ENCODE results near the gene CALML4.
A peak's percentile ranks its signal among the peaks of the same experiment; 100 is the strongest.
"Not testable (repeated sequence)": the region's sequence is repeated elsewhere in the genome, so short reads cannot be mapped to it uniquely, and the experiment has no call there.

The CALML4 gene

DNA sequence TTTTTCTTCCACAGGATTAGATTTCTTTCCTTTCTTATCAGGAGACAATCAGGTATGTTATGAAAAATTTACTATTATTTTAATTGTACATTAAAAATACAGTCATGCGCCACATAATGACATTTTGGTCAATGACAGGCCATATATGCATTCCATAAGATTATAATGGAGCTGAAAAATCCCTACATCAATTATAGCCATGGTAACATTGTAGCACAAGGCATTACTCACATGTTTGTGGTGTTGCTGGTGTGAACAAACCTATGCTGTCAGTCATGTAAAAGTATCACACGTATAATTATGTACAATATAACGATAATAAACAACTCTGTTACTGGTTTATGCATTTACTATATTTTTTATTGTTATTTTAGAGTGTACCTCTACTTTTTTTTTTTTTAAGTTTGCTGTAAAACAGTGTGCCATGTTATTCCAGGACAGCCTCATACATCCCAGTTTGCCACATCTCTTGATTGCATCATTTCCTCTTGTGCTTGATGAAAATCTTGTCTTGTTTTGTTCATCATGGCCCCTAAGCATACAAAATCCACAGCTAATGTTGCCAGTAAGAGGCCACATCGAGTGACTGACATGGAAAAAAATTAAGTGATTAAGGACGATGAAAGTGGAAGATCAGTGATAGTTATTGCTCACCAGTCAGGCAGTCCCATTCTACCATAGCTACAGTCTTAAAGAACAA, 21.4 kb downstream of the CALML4 start:
- no peak overlapping the region for H3K27ac Mint-ChIP-seq
- H3K4me1 Mint-ChIP-seq: no peaks in the 10 kb centered on the region
- no peak for ATAC-seq (ENCODE audit: low read depth)
- H3K9me3 Mint-ChIP-seq: no peaks in the 10 kb centered on the region
- DNase-seq (ENCODE audit: low spot score in 2 of 2): no peak
- no peak overlapping the region for H3K4me3 Mint-ChIP-seq
- H3K36me3 Mint-ChIP-seq: peaks cover 39% of the 10 kb centered on the region
- no peaks in the 10 kb centered on the region for H3K27me3 Mint-ChIP-seq

GRCh38 chr15:68177742-68178141, 27.4 kb downstream of the CALML4 start:
- Mint-ChIP-seq H3K9me3 (no peaks in the 10 kb centered on the region), H3K4me3 (no peak overlapping the region), H3K4me1 (no peaks in the 10 kb centered on the region), H3K36me3 (peaks cover 32% of the 10 kb centered on the region), H3K27me3 (no peaks in the 10 kb centered on the region), H3K27ac (no peak overlapping the region)
- DNase-seq (ENCODE audit: low spot score in 2 of 2) (no peak), ATAC-seq (ENCODE audit: low read depth) (no peak)

DNA sequence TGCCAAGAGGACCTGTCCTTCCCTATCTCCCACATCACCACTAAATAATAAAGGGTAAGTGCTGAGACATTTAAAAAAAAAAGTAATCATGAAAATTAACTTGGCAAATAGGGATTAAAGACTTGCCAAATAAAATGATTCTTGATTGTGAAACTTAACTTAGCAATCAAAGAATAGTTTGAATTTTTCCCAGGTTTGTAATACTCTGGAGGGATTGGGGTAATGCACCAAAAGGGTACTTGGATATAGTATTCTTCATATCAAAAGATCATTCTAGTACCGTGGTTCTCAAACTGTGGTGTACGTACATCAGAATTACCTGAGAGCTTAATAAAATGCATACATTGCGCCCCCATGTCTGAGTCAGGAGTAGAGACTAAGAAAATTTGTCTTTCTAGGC, 28.5 kb downstream of the CALML4 start:
- Mint-ChIP-seq H3K4me1 (no peaks in the 10 kb centered on the region), H3K27me3 (no peaks in the 10 kb centered on the region), H3K36me3 (peaks cover 34% of the 10 kb centered on the region), H3K27ac (no peak overlapping the region), H3K4me3 (no peak overlapping the region), H3K9me3 (no peaks in the 10 kb centered on the region)
- ATAC-seq (ENCODE audit: low read depth) (no peak), DNase-seq (ENCODE audit: low spot score in 2 of 2) (no peak)

GRCh38 chr15:68175526-68175925, 29.6 kb downstream of the CALML4 start:
- DNase-seq (ENCODE audit: low spot score in 2 of 2) (no peak), ATAC-seq (ENCODE audit: low read depth) (no peak)
- Mint-ChIP-seq H3K27me3 (no peaks in the 10 kb centered on the region), H3K4me1 (no peaks in the 10 kb centered on the region), H3K27ac (no peak overlapping the region), H3K36me3 (peaks cover 31% of the 10 kb centered on the region), H3K4me3 (no peak overlapping the region), H3K9me3 (no peaks in the 10 kb centered on the region)

DNA sequence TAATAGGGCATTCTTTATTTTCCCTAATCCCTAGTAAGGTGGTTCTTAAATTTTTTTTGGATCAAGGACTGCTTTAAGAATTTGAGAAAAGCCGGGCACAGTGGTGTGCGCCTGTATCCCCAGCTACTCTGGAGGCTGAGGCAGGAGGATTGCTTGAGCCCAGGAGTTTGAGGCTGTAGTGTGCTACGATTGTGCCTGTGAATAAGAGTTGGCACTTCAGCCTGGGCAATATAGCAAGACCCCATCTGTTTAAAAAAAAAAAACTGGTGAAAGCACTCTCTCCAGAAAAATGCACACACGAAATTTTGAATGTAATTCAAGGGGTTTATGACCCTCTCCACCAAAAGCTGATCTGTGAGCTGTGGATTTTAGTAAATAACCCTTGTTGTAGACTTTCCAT, 32.0 kb downstream of the CALML4 start:
- no peaks in the 10 kb centered on the region for H3K27me3 Mint-ChIP-seq
- no peak overlapping the region for H3K4me3 Mint-ChIP-seq
- H3K36me3 Mint-ChIP-seq: peaks cover 34% of the 10 kb centered on the region
- H3K27ac Mint-ChIP-seq: no peak overlapping the region
- no peak for ATAC-seq (ENCODE audit: low read depth)
- H3K9me3 Mint-ChIP-seq: no peaks in the 10 kb centered on the region
- no peaks in the 10 kb centered on the region for H3K4me1 Mint-ChIP-seq
- no peak for DNase-seq (ENCODE audit: low spot score in 2 of 2)

GRCh38 chr15:68172037-68172436, 33.1 kb downstream of the CALML4 start:
- H3K27ac Mint-ChIP-seq; H3K9me3 Mint-ChIP-seq; ATAC-seq (ENCODE audit: low read depth); H3K4me1 Mint-ChIP-seq; DNase-seq (ENCODE audit: low spot score in 2 of 2); H3K27me3 Mint-ChIP-seq; H3K4me3 Mint-ChIP-seq: not testable (repeated sequence)
- peaks cover 27% of the 10 kb centered on the region for H3K36me3 Mint-ChIP-seq

DNA sequence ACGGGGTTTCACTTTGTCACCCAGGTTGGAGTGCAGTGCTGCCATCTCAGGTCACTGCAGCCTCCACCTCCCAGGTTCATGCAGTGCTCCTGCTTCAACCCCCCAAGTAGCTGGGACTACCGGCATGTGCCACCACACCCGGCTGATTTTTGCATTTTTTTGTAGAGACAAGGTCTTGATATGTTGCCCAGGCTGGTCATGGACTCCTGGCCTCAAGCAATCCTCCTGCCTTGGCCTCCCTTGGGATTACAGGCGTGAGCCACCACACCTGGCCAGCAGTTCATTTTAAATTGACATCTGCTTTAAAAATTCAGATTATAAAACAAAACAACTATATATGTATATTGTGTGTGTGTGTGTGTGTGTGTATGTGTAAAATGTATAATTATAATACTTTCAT, 38.3 kb downstream of the CALML4 start:
- Mint-ChIP-seq H3K27me3 (no peaks in the 10 kb centered on the region), H3K4me3 (no peak overlapping the region), H3K9me3 (peaks cover 1% of the 10 kb centered on the region), H3K27ac (no peak overlapping the region), H3K36me3 (peaks cover 24% of the 10 kb centered on the region), H3K4me1 (no peaks in the 10 kb centered on the region)
- no peak for ATAC-seq (ENCODE audit: low read depth)
- no peak for DNase-seq (ENCODE audit: low spot score in 2 of 2)

- Mint-ChIP-seq H3K27me3 (no peaks in the 10 kb centered on the region), H3K4me3 (no peak overlapping the region), H3K9me3 (peaks cover 1% of the 10 kb centered on the region), H3K4me1 (no peaks in the 10 kb centered on the region), H3K36me3 (peaks cover 30% of the 10 kb centered on the region), H3K27ac (peak overlapping the region; percentile 76)
- no peak for DNase-seq (ENCODE audit: low spot score in 2 of 2)
- no peak for ATAC-seq (ENCODE audit: low read depth)
Observed at GRCh38 chr15:68163191-68163590, 41.9 kb downstream of the CALML4 start.

DNA sequence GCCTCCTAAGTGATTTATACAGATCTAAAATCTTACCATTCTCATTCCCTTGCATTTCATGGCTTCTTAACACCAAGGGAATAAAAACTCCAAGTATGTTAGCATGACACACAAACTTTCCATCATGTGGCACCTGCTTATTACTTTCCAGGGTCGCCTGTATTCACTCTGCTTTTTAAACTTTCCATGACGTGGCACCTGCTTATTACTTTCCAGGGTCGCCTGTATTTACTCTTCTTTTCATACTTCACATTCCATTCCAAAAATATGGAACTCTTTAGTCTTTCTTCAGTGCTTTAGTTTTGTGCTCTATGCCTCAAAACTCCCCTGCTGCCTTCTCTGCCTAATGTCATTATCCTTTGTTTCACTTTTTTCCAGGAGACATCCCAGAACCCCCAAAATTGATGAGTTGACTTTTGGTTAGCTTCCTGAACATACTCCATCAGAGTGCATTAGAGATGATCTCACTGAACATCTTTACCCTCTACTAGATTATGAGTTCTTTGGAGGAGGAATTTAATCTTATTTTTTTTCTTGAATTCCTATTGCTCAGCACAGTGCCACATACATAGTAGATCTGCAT, 47.0 kb downstream of the CALML4 start:
- H3K4me3 Mint-ChIP-seq: no peak overlapping the region
- H3K27ac Mint-ChIP-seq: no peak overlapping the region
- DNase-seq (ENCODE audit: low spot score in 2 of 2) (no peak), ATAC-seq (ENCODE audit: low read depth) (no peak)
- H3K36me3 Mint-ChIP-seq: peaks cover 31% of the 10 kb centered on the region
- H3K27me3 Mint-ChIP-seq: no peaks in the 10 kb centered on the region
- no peaks in the 10 kb centered on the region for H3K4me1 Mint-ChIP-seq
- H3K9me3 Mint-ChIP-seq: peaks cover 1% of the 10 kb centered on the region

DNA sequence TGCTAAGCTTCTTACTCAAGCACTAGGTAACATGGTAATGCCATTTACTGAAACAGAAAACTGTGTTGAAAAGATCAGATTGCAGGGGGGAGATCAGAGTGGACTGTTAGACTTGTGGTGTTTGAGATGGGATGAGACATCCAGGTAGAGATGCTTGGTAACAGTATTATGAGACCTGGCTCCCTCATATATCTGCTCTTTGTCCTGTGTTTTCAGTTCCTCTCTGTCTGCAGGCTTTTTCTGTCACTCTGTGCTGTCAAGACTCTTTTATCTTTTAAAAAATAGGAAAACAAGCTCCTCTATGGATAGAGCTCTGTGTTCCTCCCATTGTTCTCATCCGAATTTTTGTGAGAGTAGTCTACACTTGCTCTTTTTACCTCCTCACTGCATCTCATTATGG, 48.1 kb downstream of the CALML4 start:
- no peak overlapping the region for H3K27ac Mint-ChIP-seq
- no peak for DNase-seq (ENCODE audit: low spot score in 2 of 2)
- peaks cover 27% of the 10 kb centered on the region for H3K36me3 Mint-ChIP-seq
- no peak for ATAC-seq (ENCODE audit: low read depth)
- H3K27me3 Mint-ChIP-seq: no peaks in the 10 kb centered on the region
- no peaks in the 10 kb centered on the region for H3K9me3 Mint-ChIP-seq
- H3K4me3 Mint-ChIP-seq: no peak overlapping the region
- H3K4me1 Mint-ChIP-seq: no peaks in the 10 kb centered on the region

- DNase-seq (ENCODE audit: low spot score in 2 of 2) (peak; percentile 9 to 14), ATAC-seq (ENCODE audit: low read depth) (no peak)
- Mint-ChIP-seq H3K27ac (no peak overlapping the region), H3K4me1 (no peaks in the 10 kb centered on the region), H3K4me3 (no peak overlapping the region), H3K36me3 (peaks cover 15% of the 10 kb centered on the region), H3K27me3 (no peaks in the 10 kb centered on the region), H3K9me3 (no peaks in the 10 kb centered on the region)
Observed at GRCh38 chr15:68154923-68155559, 50.1 kb downstream of the CALML4 start.

DNA sequence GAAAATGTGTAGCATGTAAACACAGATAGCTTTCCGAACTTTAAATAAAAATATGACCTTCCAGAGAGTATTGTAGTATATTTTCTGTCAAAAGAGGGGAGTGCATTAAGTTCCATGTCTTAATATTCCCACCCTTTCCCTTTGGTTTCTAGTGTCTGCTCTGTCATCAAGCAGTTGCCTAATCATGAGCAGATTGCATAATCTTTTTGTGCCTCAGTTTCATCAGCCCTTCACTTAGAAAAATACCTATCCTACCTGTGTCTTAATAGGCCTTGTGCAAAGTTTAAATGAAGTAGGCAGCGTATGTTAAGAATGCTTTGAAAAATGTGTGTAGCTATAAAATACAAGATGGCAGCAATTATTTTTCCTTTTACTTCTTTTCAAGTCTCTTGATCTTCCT, 52.8 kb downstream of the CALML4 start:
- Mint-ChIP-seq H3K9me3 (no peaks in the 10 kb centered on the region), H3K4me3 (no peak overlapping the region), H3K36me3 (peaks cover 21% of the 10 kb centered on the region), H3K27me3 (no peaks in the 10 kb centered on the region), H3K27ac (no peak overlapping the region), H3K4me1 (peaks cover 3% of the 10 kb centered on the region)
- ATAC-seq (ENCODE audit: low read depth) (no peak), DNase-seq (ENCODE audit: low spot score in 2 of 2) (no peak)

- H3K4me1 Mint-ChIP-seq: peaks cover 3% of the 10 kb centered on the region
- no peak for ATAC-seq (ENCODE audit: low read depth)
Observed at GRCh38 chr15:68151277-68151676, 53.9 kb downstream of the CALML4 start.

GRCh38 chr15:68150187-68150586, 54.9 kb downstream of the CALML4 start:
- Mint-ChIP-seq H3K9me3 (no peaks in the 10 kb centered on the region), H3K36me3 (peaks cover 27% of the 10 kb centered on the region), H3K4me1 (peaks cover 3% of the 10 kb centered on the region), H3K27me3 (no peaks in the 10 kb centered on the region), H3K4me3 (no peak overlapping the region), H3K27ac (no peak overlapping the region)
- no peak for DNase-seq (ENCODE audit: low spot score in 2 of 2)
- ATAC-seq (ENCODE audit: low read depth): no peak

More at GRCh38 chr15:68151277-68151676, 53.9 kb downstream of the CALML4 start:
- H3K27me3 Mint-ChIP-seq: no peaks in the 10 kb centered on the region
- no peak for DNase-seq (ENCODE audit: low spot score in 2 of 2)
- no peak overlapping the region for H3K4me3 Mint-ChIP-seq
- peaks cover 24% of the 10 kb centered on the region for H3K36me3 Mint-ChIP-seq
- H3K9me3 Mint-ChIP-seq: no peaks in the 10 kb centered on the region
- H3K27ac Mint-ChIP-seq: no peak overlapping the region

GRCh38 chr15:68149059-68149458, 56.1 kb downstream of the CALML4 start:
- ATAC-seq (ENCODE audit: low read depth): no peak
- H3K9me3 Mint-ChIP-seq: no peaks in the 10 kb centered on the region
- no peak for DNase-seq (ENCODE audit: low spot score in 2 of 2)
- peaks cover 24% of the 10 kb centered on the region for H3K36me3 Mint-ChIP-seq
- no peaks in the 10 kb centered on the region for H3K27me3 Mint-ChIP-seq
- H3K4me3 Mint-ChIP-seq: no peak overlapping the region
- H3K4me1 Mint-ChIP-seq: peaks cover 3% of the 10 kb centered on the region
- no peak overlapping the region for H3K27ac Mint-ChIP-seq
